Right lobe of liver (tissue), 6 donors: ENCODE data around the gene RCN2. TPM values are rescaled to one million over a fixed set of nuclear protein-coding genes. Genes with fewer than 3 reads are reported as not detected.

ENCODE experiments used
- ATAC-seq, 4 donors: fragments of 200-7000 bp; cut with Tn5 transposase; one replicate each; pipeline ENCODE4 v1.9.1; 2020; ENCODE audit warnings: mild to moderate bottlenecking in 4 of 4, moderate library complexity in 4 of 4
- DNase-seq, 3 donors: peaks; one replicate each; pipeline ENCODE4 v3.0.0-alpha.2; 2020
- H3K27ac ChIP-seq, 3 donors: fragments of 200-600 bp; one replicate each; pipeline ENCODE4 v1.8.0; 2022
- H3K27me3 ChIP-seq, 2 donors: fragments of 200-600 bp; one replicate each; pipeline ENCODE4 v1.8.0; 2022
- H3K36me3 ChIP-seq, 4 donors: fragments of 200-600 bp; sonication (generic) in 1 of 4; one replicate each; pipeline versions ENCODE4 v1.5.1 to v1.8.0; 2017 to 2022; ENCODE audit warnings: control low read depth in 1 of 4
- H3K4me1 ChIP-seq, 4 donors: fragments of 200-600 bp; sonication (generic) in 1 of 4; one replicate each; pipeline versions ENCODE4 v1.5.1 to v1.8.0; 2017 to 2022; ENCODE audit warnings: control low read depth in 1 of 4
- H3K4me3 ChIP-seq, 3 donors: fragments of 200-600 bp; one replicate each; pipeline ENCODE4 v1.8.0; 2022
- H3K9me3 ChIP-seq, 4 donors: fragments of 200-600 bp; sonication (generic) in 1 of 4; one replicate each; pipeline versions ENCODE4 v1.5.1 to v1.8.0; 2017 to 2022; ENCODE audit warnings: control low read depth in 1 of 4
- CTCF ChIP-seq, 4 donors: fragments of 200-600 bp in 3 of 4; fragments of 450-650 bp in 1 of 4; IDR thresholded peaks; one replicate each; pipeline versions ENCODE4 v1.5.1 to v1.8.0; 2016 to 2022; ENCODE audit warnings: antibody characterized with exemption in 4 of 4, mild to moderate bottlenecking in 2 of 4
- POLR2A ChIP-seq: fragments of 450-650 bp; IDR thresholded peaks from one replicate; pipeline ENCODE4 v1.6.1; 2017; ENCODE audit warnings: antibody characterized with exemption, mild to moderate bottlenecking
- WGBS: methylation state at CpG from one replicate; pipeline ENCODE4 v1.1.6; 2018; ENCODE audit warnings: low coverage, low lambda C conversion rate; ENCODE audit not compliant: insufficient coverage; ENCODE audit errors: missing lambda C conversion rate; 5-methylcytosine and 5-hydroxymethylcytosine counted together
- intact Hi-C, 2 donors: fragments of 100-400 bp; cut with DNase I; formaldehyde crosslinking; loops; one replicate each; pipeline versions ENCODE4 v1.11.2 to v1.14.1; 2022
- total RNA-seq, 6 experiments: library from RNA; depleted of rRNA in 2 of 6; stranded (reverse); fragments of >200 nt in 2 of 6; fragmentation: NEBNext Ultra II Directional in 3 of 6; extraction: Animal tissue kit (Norgen Biotek cat#: 25700) in 3 of 6; gene quantifications; one replicate each; pipeline versions ENCODE4 v1.1.0 to v1.2.4, GENCODE V29; 2016 to 2023
- donor health status: DM: no; HTN: yes; CAD: no.
- donor health status: DM: no; HTN: no; CAD: no.
- donor health status: DM: no; HTN: no; CAD: no.
- donor health status: DM: no; HTN: yes; CAD: no.
- donor health status: DM: no; HTN: yes; CAD: no.

Gene RCN2
- total RNA-seq, 6 experiments from 2014 or later: 5.6 to 17.6 (median 11.8) TPM

- intact Hi-C loops: no loop called here
- no peaks in the 10 kb centered on the region for H3K27me3 ChIP-seq
- no peak overlapping the region for H3K27ac ChIP-seq
- no peak for TF ChIP-seq CTCF (IDR thresholded peaks at IDR 0.05)
- TF ChIP-seq POLR2A: no peak
- no peaks in the 10 kb centered on the region for H3K9me3 ChIP-seq
- no peaks in the 10 kb centered on the region for H3K36me3 ChIP-seq
- DNase-seq: no peak
- WGBS: 87% methylated on average over 2 of the region's 2 CpGs
- no peak for ATAC-seq
- H3K4me3 ChIP-seq: no peak overlapping the region
- no peaks in the 10 kb centered on the region for H3K4me1 ChIP-seq
Observed at GRCh38 chr15:76913737-76914136, 17.8 kb upstream of the RCN2 start.

GRCh38 chr15:76916369-76916768, 15.2 kb upstream of the RCN2 start:
- ATAC-seq: no peak
- TF ChIP-seq POLR2A: no peak
- no peak for TF ChIP-seq CTCF (IDR thresholded peaks at IDR 0.05)
- DNase-seq: no peak
- no peak overlapping the region for H3K27ac ChIP-seq
- intact Hi-C loops: no loop called here
- no peaks in the 10 kb centered on the region for H3K9me3 ChIP-seq
- H3K27me3 ChIP-seq: no peaks in the 10 kb centered on the region
- no peak overlapping the region for H3K4me3 ChIP-seq
- WGBS: no CpG with 5 or more reads among the region's 13 CpGs
- no peaks in the 10 kb centered on the region for H3K4me1 ChIP-seq
- no peaks in the 10 kb centered on the region for H3K36me3 ChIP-seq

DNA sequence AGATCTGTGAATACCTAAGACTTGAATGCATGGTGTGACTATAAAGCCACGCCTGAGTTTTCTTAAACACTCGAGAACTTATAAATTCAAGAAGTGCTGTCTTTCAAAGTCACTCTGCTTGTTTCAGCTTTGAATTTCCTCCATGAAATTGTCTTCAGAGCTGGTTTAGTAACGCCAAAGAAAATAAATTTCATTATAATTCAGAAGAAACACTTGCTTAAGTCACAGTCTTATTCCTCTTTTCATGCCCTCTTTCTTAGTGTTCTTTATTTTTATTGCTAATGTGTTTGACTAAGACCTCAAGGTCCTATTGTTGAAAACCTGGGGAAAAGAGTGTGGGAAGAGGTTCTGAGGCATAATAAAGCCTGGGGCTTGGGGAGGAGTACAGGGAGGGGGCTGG, 3.3 kb upstream of the RCN2 start:
- intact Hi-C loops: no loop called here
- Histone ChIP-seq H3K9me3 (no peaks in the 10 kb centered on the region), H3K27me3 (no peaks in the 10 kb centered on the region), H3K4me1 (peaks cover 0 to 10% (median 0%) of the 10 kb centered on the region in 4 donors), H3K36me3 (no peaks in the 10 kb centered on the region), H3K4me3 (no peak overlapping the region), H3K27ac (no peak overlapping the region)
- ATAC-seq (no peak), DNase-seq (no peak)
- TF ChIP-seq CTCF (IDR thresholded peaks at IDR 0.05) (no peak), POLR2A (no peak)
- WGBS: 93% methylated on average over 3 of the region's 3 CpGs

DNA sequence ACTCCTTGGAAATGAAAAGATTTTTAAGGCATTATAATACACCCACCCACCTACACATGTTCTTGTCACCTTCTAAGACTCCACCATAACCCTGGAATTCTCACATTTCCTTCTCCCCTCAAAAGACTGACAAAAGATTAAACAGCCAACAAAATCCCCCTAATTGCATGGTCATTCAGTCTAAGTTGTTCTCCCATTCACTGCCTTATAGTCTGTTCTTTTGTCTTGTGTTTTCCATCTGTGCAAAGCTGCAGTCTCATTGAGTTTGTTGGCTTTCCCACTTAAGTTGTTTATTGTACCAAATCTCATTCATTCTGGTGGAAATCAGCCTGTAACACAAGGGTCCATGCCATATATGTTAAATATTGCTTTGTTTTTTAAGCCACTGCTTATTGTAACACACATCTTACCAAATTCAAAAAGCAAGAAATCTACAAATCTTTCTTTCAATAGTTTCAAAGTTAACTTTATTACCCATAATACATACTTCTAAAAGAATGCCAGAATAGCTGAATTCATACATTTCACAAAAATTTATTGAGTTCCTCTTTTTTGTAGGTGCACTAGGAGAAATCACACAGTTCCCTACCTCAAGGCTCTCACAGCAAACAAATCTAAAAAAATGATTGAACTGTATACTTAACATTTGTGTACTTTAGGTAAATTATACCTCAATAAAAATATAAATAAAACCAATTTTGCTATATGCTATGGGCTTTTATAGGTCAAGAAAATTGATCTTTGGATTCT, 2.4 kb upstream of the RCN2 start:
- TF ChIP-seq POLR2A (no peak), CTCF (IDR thresholded peaks at IDR 0.05) (no peak)
- ATAC-seq (no peak), DNase-seq (no peak)
- H3K9me3 ChIP-seq: no peaks in the 10 kb centered on the region
- peaks cover 0 to 1% (median 0%) of the 10 kb centered on the region in 4 donors for H3K36me3 ChIP-seq
- no peak overlapping the region for H3K4me3 ChIP-seq
- no peak overlapping the region for H3K27ac ChIP-seq
- H3K27me3 ChIP-seq: no peaks in the 10 kb centered on the region
- intact Hi-C loops: no loop called here
- peaks cover 0 to 11% (median 0%) of the 10 kb centered on the region in 4 donors for H3K4me1 ChIP-seq
